HAP-1 (cell line): Measurements from ENCODE around the gene TIGD6.
"Not testable (repeated sequence)": the region's sequence is repeated elsewhere in the genome, so short reads cannot be mapped to it uniquely, and the experiment has no call there.

Experiments
- DNase-seq, 2 experiments: peaks; one replicate each; pipeline ENCODE4 v3.0.0-alpha.2; 2016 to 2020; ENCODE audit warnings: low spot score in 2 of 2
- H3K27me3 ChIP-seq: fragments of 250-450 bp; sonication (Bioruptor Pico); 2 replicates; pipeline ENCODE4 v1.5.1; 2020; ENCODE audit warnings: low read depth, mild to moderate bottlenecking, moderate library complexity
- H3K36me3 ChIP-seq: fragments of 250-450 bp; sonication (Bioruptor Pico); replicated peaks from 2 replicates; pipeline ENCODE4 v1.5.1; 2020; ENCODE audit warnings: mild to moderate bottlenecking
- H3K4me1 ChIP-seq: fragments of 250-450 bp; sonication (Bioruptor Pico); 2 replicates; pipeline ENCODE4 v1.5.1; 2020; ENCODE audit warnings: mild to moderate bottlenecking
- H3K4me3 ChIP-seq: fragments of 250-450 bp; sonication (Bioruptor Pico); 2 replicates; pipeline ENCODE4 v1.5.1; 2020; ENCODE audit warnings: mild to moderate bottlenecking, moderate library complexity
- H3K9me3 ChIP-seq: fragments of 250-450 bp; sonication (Bioruptor Pico); 2 replicates; pipeline ENCODE4 v1.5.1; 2020; ENCODE audit warnings: mild to moderate bottlenecking, moderate library complexity
- in situ Hi-C: fragments of 300-500 bp; cut with MboI; formaldehyde crosslinking; loops from 3 replicates; pipeline ENCODE4 v1.14.3; 2020; ENCODE audit warnings: low sequenced_read_pairs, inconsistent platforms, mixed read lengths

The TIGD6 gene

GRCh38 chr5:149956685-149957084, 43.8 kb downstream of the TIGD6 start:
- H3K9me3 ChIP-seq = no peaks in the 10 kb centered on the region
- no peak overlapping the region for H3K4me3 ChIP-seq
- H3K27me3 ChIP-seq = no peaks in the 10 kb centered on the region
- no peaks in the 10 kb centered on the region for H3K36me3 ChIP-seq
- DNase-seq = no peak
- in situ Hi-C loops = no loop called here
- peaks cover 16% of the 10 kb centered on the region for H3K4me1 ChIP-seq

- DNase-seq = no peak
- H3K4me3 ChIP-seq = no peak overlapping the region
- no peaks in the 10 kb centered on the region for H3K36me3 ChIP-seq
- no peaks in the 10 kb centered on the region for H3K27me3 ChIP-seq
- in situ Hi-C loops = no loop called here
- H3K9me3 ChIP-seq = no peaks in the 10 kb centered on the region
- peaks cover 6% of the 10 kb centered on the region for H3K4me1 ChIP-seq
Observed at GRCh38 chr5:149954798-149955197, 45.7 kb downstream of the TIGD6 start.

- Histone ChIP-seq H3K4me3 (no peak overlapping the region), H3K9me3 (no peaks in the 10 kb centered on the region), H3K36me3 (no peaks in the 10 kb centered on the region), H3K27me3 (peaks cover 3% of the 10 kb centered on the region; the same call in 1 of the 2 replicates), H3K4me1 (peaks cover 2% of the 10 kb centered on the region; the same call in 1 of the 2 replicates)
- in situ Hi-C loops = no loop called here
- DNase-seq = no peak
Observed at GRCh38 chr5:149953436-149954121, 46.9 kb downstream of the TIGD6 start.

- H3K4me3 ChIP-seq = no peak overlapping the region
- in situ Hi-C loops = no loop called here
- DNase-seq = no peak
- H3K4me1 ChIP-seq = no peaks in the 10 kb centered on the region
- H3K9me3 ChIP-seq = no peaks in the 10 kb centered on the region
- peaks cover 3% of the 10 kb centered on the region; the same call in 1 of the 2 replicates for H3K27me3 ChIP-seq
- H3K36me3 ChIP-seq = no peaks in the 10 kb centered on the region
Observed at GRCh38 chr5:149951138-149951749, 49.2 kb downstream of the TIGD6 start.

- no peaks in the 10 kb centered on the region for H3K36me3 ChIP-seq
- H3K9me3 ChIP-seq = no peaks in the 10 kb centered on the region
- DNase-seq = no peak
- H3K4me1 ChIP-seq = no peaks in the 10 kb centered on the region
- H3K27me3 ChIP-seq = peaks cover 3% of the 10 kb centered on the region; the same call in 1 of the 2 replicates
- in situ Hi-C loops = no loop called here
- no peak overlapping the region for H3K4me3 ChIP-seq
Observed at GRCh38 chr5:149948993-149949392, 51.5 kb downstream of the TIGD6 start.

GRCh38 chr5:149946118-149946517, 54.3 kb downstream of the TIGD6 start:
- H3K9me3 ChIP-seq = no peaks in the 10 kb centered on the region
- DNase-seq = no peak
- peaks cover 3% of the 10 kb centered on the region; the same call in 1 of the 2 replicates for H3K27me3 ChIP-seq
- H3K4me1 ChIP-seq = no peaks in the 10 kb centered on the region
- H3K36me3 ChIP-seq = no peaks in the 10 kb centered on the region
- in situ Hi-C loops = no loop called here
- H3K4me3 ChIP-seq = no peak overlapping the region

GRCh38 chr5:149944666-149945065, 55.8 kb downstream of the TIGD6 start, which contains the start of gene PDE6A:
PDE6A (minus strand) TSS chr5:149944793; CDS start chr5:149944673, 120 bp downstream.
- in situ Hi-C loops = no loop called here
- Histone ChIP-seq H3K4me1 (no peaks in the 10 kb centered on the region), H3K4me3 (no peak within 1 kb of the TSS), H3K9me3 (no peaks in the 10 kb centered on the region), H3K27me3 (peaks cover 3% of the 10 kb centered on the region; the same call in 1 of the 2 replicates), H3K36me3 (no peaks in the 10 kb centered on the region)
- no peak for DNase-seq

GRCh38 chr5:149943177-149943949, 57.1 kb downstream of the TIGD6 start:
- DNase-seq, in situ Hi-C loops, H3K36me3 ChIP-seq: not testable (repeated sequence)

More at GRCh38 chr5:149943177-149943949, 57.1 kb downstream of the TIGD6 start:
- not testable (repeated sequence) for H3K9me3 ChIP-seq, H3K27me3 ChIP-seq, H3K4me1 ChIP-seq, H3K4me3 ChIP-seq
